Fibroblast of lung (primary cell): ENCODE measurements around the gene PTGFRN. TPM values are rescaled to one million over a fixed set of nuclear protein-coding genes. Genes with fewer than 3 reads are reported as not detected.

Experiments
- DNase-seq, 2 donors: peaks; one replicate each; pipeline versions ENCODE4 v3.0.0 to v3.0.0-alpha.2; 2010; ENCODE audit warnings: low read depth in 2 of 2
- H2AFZ ChIP-seq: 2 replicates; pipeline ENCODE4 v1.5.1; 2012; ENCODE audit warnings: low read length, control low read depth, inconsistent platforms
- H3K27ac ChIP-seq: 2 replicates; pipeline ENCODE4 v1.5.1; 2011; ENCODE audit warnings: low read length, control low read depth; ENCODE audit not compliant: insufficient read depth
- H3K27me3 ChIP-seq: 2 replicates; pipeline ENCODE4 v1.5.1; 2011; ENCODE audit warnings: mild to moderate bottlenecking, low read length; ENCODE audit not compliant: control insufficient read depth, insufficient read depth
- H3K36me3 ChIP-seq: 2 replicates; pipeline ENCODE4 v1.5.1; 2011; ENCODE audit warnings: low read length; ENCODE audit not compliant: control insufficient read depth, insufficient read depth
- H3K4me1 ChIP-seq: 2 replicates; pipeline ENCODE4 v1.5.1; 2011; ENCODE audit warnings: low read length; ENCODE audit not compliant: control insufficient read depth, insufficient read depth; ENCODE audit errors: extremely low read depth
- H3K4me2 ChIP-seq: 2 replicates; pipeline ENCODE4 v1.5.1; 2011; ENCODE audit warnings: low read length, control low read depth; ENCODE audit not compliant: insufficient read depth; ENCODE audit errors: extremely low read depth
- H3K4me3 ChIP-seq, 4 experiments: fragments of 200-600 bp in 1 of 4; sonication (generic) in 1 of 4; replicated peaks in 1 of 4; 2 replicates each; pipeline ENCODE4 v1.5.1; 2011 to 2016; ENCODE audit warnings: low read length in 4 of 4, low read depth in 3 of 4, mild to moderate bottlenecking in 3 of 4, control low read depth in 2 of 4, inconsistent platforms in 1 of 4, mixed read lengths in 1 of 4; ENCODE audit not compliant: insufficient read depth in 1 of 4; ENCODE audit errors: control extremely low read depth in 1 of 4
- H3K79me2 ChIP-seq: 2 replicates; pipeline ENCODE4 v1.5.1; 2012; ENCODE audit warnings: mild to moderate bottlenecking, low read length, inconsistent platforms; ENCODE audit not compliant: control insufficient read depth, insufficient read depth
- H3K9ac ChIP-seq: 2 replicates; pipeline ENCODE4 v1.5.1; 2011; ENCODE audit warnings: mild to moderate bottlenecking, low read length, control low read depth; ENCODE audit not compliant: insufficient read depth
- H3K9me3 ChIP-seq: 2 replicates; pipeline ENCODE4 v1.5.1; 2012; ENCODE audit warnings: low read depth, low read length; ENCODE audit not compliant: control insufficient read depth, insufficient read depth
- H4K20me1 ChIP-seq: 2 replicates; pipeline ENCODE4 v1.5.1; 2011; ENCODE audit warnings: low read length; ENCODE audit not compliant: control insufficient read depth, insufficient read depth; ENCODE audit errors: extremely low read depth
- EZH2 ChIP-seq: IDR thresholded peaks from 2 replicates; pipeline ENCODE4 v1.5.1; 2012; ENCODE audit warnings: low read length, control low read depth, mild to moderate bottlenecking; ENCODE audit errors: missing control alignments
- polyA plus RNA-seq, 2 donors: library from polyadenylated mRNA; depleted of rRNA in 1 of 2; stranded (reverse) in 1 of 2; unstranded in 1 of 2; fragments of >200 nt; gene quantifications; 2 replicates each; pipeline ENCODE4 v1.2.1, GENCODE V29; 2011 to 2012; ENCODE audit warnings: missing spikeins in 1 of 2
- total RNA-seq: library from RNA; depleted of rRNA; stranded (reverse); fragments of >200 nt; gene quantifications from 2 replicates; pipeline ENCODE4 v1.2.1, GENCODE V29; 2014
- TF ChIP-seq, protein P1 (sequence below), 2 donors: IDR thresholded peaks in 1 of 2; conservative IDR thresholded peaks in 1 of 2; 1 replicate in 1 of 2; 2 replicates in 1 of 2; pipeline ENCODE4 v1.5.1; 2011 to 2012; ENCODE audit warnings: low read length in 2 of 2, control low read depth in 1 of 2, inconsistent platforms in 1 of 2, low read depth in 1 of 2, mild to moderate bottlenecking in 1 of 2

The PTGFRN gene
- total and polyA plus RNA-seq, 2 donors (not counting 1 experiment from before 2014, with no cell fraction given): 0.72 to 1.2 TPM

DNA sequence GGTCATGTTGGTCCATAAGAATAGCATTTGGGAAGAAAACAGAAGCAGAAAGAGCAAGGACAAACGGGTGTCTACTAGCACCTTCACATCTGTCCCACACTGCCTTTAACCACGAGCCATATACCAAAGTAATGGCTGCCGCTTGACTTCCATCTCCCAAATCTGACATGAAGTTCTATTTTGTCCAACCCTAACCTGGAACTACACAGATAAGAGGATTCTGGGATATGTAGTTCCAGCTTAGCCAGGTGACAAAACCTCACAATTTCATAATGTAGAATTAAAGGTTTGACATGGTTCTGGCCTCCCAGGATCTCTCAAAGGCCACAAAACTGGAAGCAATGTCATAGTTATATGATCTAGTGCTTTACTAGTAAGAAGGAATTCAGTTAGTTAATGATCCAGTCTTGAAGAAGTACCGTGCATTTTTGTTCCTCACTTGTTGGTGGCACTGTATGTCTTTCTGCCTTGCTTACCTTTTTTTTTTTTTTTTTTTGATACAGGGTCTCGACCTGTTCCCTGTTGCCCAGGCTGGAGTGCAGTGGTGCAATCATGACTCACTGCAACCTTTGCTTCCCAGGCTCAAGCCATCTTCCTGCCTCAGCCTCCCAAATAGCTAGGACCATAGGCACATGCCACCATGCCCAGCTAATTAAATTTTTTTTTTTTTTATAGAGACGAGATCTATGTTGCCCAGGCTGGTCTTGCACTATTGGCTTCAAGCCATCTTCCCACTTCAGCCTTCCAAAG is 17.5 kb downstream of the PTGFRN start:
- H3K4me2 ChIP-seq: no peak overlapping the region
- no peak overlapping the region for H3K9ac ChIP-seq
- no peak overlapping the region for H3K4me3 ChIP-seq
- no peaks in the 10 kb centered on the region for H3K27me3 ChIP-seq
- no peaks in the 10 kb centered on the region for H3K4me1 ChIP-seq
- TF ChIP-seq, protein P1, sequence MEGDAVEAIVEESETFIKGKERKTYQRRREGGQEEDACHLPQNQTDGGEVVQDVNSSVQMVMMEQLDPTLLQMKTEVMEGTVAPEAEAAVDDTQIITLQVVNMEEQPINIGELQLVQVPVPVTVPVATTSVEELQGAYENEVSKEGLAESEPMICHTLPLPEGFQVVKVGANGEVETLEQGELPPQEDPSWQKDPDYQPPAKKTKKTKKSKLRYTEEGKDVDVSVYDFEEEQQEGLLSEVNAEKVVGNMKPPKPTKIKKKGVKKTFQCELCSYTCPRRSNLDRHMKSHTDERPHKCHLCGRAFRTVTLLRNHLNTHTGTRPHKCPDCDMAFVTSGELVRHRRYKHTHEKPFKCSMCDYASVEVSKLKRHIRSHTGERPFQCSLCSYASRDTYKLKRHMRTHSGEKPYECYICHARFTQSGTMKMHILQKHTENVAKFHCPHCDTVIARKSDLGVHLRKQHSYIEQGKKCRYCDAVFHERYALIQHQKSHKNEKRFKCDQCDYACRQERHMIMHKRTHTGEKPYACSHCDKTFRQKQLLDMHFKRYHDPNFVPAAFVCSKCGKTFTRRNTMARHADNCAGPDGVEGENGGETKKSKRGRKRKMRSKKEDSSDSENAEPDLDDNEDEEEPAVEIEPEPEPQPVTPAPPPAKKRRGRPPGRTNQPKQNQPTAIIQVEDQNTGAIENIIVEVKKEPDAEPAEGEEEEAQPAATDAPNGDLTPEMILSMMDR (conservative IDR thresholded peaks at IDR 0.05 in 1 of 2, IDR thresholded peaks at IDR 0.05 in 1 of 2; ENCODE audit: low read depth in 1 of 2, low read length in 2 of 2): no peak
- no peak for TF ChIP-seq EZH2
- no peaks in the 10 kb centered on the region for H3K36me3 ChIP-seq
- DNase-seq: no peak
- no peaks in the 10 kb centered on the region for H3K79me2 ChIP-seq
- no peaks in the 10 kb centered on the region for H4K20me1 ChIP-seq
- H2AFZ ChIP-seq: no peak overlapping the region
- H3K27ac ChIP-seq: no peak overlapping the region
- H3K9me3 ChIP-seq: no peaks in the 10 kb centered on the region

DNA sequence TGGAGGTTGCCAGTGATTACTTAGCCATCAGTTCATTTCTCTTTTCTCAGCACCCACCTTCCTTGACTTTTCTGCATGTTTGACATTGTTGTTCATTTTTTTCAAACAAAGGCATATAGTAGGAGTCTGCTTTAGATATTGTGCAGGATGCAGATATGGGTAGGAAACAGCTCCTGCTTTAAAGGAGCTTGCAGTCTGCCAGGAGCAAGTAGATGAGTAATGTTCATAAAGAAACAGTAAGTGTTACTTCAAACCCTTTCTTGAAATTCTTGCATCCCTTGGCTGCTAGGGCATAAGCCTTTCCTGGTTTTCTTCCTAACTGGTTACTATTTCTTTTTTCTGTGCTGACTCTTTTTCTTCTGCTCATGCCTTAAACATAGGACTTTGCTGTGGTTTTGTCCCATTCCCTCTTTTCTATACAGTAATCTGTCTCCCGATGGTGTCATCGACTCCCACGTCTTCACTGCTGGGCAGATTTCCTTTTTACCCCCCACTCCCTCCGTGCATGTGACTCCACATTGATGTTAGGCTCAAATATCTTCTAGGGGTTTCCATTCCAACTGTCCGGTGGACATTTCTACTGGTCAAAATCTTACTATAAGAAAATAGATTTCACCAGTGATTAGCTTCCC is 20.4 kb downstream of the PTGFRN start:
- no peak overlapping the region for H3K4me3 ChIP-seq
- no peaks in the 10 kb centered on the region for H4K20me1 ChIP-seq
- no peaks in the 10 kb centered on the region for H3K36me3 ChIP-seq
- TF ChIP-seq EZH2: no peak
- TF ChIP-seq, protein P1 (conservative IDR thresholded peaks at IDR 0.05 in 1 of 2, IDR thresholded peaks at IDR 0.05 in 1 of 2; ENCODE audit: low read depth in 1 of 2, low read length in 2 of 2): no peak
- no peak overlapping the region for H3K4me2 ChIP-seq
- no peaks in the 10 kb centered on the region for H3K9me3 ChIP-seq
- H3K9ac ChIP-seq: no peak overlapping the region
- no peaks in the 10 kb centered on the region for H3K27me3 ChIP-seq
- H3K79me2 ChIP-seq: no peaks in the 10 kb centered on the region
- no peak overlapping the region for H3K27ac ChIP-seq
- no peak overlapping the region for H2AFZ ChIP-seq
- no peak for DNase-seq
- H3K4me1 ChIP-seq: no peaks in the 10 kb centered on the region

DNA sequence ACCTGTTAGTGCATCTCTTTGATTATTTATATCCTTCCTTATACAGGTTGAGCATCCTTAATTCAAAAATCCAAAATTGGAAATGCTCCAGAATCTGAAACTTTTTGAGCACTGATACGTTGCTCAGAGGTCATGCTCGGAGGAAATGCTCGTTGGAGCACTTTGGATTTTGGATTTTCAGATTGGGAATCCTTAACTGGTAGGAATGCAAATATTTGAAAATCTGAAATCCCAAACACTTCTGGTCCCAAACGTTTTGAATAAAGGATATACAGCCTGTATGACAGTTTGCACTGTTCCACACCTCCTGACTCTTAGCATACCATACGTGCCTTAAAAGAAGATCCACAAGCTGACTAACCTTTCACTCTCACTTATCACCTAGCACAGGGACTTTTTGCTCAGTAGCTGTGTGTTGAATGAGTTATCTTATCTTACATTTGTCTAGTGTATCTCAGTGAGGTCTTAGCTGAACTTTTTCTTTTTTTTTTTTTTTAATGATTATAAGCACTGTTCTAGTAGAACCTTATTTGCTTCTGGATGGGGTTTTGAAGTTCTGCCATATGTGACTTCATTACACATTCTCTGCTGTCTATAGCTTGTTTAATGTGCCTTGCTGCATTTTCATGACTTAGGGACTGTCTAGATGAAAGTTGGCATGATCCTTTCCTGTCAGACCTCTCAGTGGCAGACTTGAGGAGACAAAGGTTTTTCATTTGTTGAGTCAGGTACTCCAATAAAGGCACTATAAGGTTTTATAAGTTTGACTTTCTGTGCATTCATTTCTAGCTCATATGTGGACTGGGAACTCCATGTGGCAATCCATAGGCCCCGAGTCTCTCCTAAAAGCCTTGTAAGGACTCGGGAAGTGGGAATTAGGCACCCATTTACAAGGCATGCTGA is 21.6 kb downstream of the PTGFRN start:
- no peak overlapping the region for H3K4me3 ChIP-seq
- no peak for DNase-seq
- no peak overlapping the region for H3K9ac ChIP-seq
- no peaks in the 10 kb centered on the region for H3K79me2 ChIP-seq
- no peak overlapping the region for H3K27ac ChIP-seq
- no peaks in the 10 kb centered on the region for H3K4me1 ChIP-seq
- no peaks in the 10 kb centered on the region for H3K36me3 ChIP-seq
- no peak for TF ChIP-seq EZH2
- TF ChIP-seq, protein P1 (conservative IDR thresholded peaks at IDR 0.05 in 1 of 2, IDR thresholded peaks at IDR 0.05 in 1 of 2; ENCODE audit: low read depth in 1 of 2, low read length in 2 of 2): no peak
- no peaks in the 10 kb centered on the region for H3K9me3 ChIP-seq
- H3K27me3 ChIP-seq: no peaks in the 10 kb centered on the region
- no peak overlapping the region for H2AFZ ChIP-seq
- no peaks in the 10 kb centered on the region for H4K20me1 ChIP-seq
- H3K4me2 ChIP-seq: no peak overlapping the region
